Measurements from ENCODE around the gene DGKG. TPM values are rescaled to one million over a fixed set of nuclear protein-coding genes. Genes with fewer than 3 reads are reported as not detected.

Gene DGKG
- total and polyA plus RNA-seq, 7 donors, result 3.6 to 12.1 (median 8.0) TPM

GRCh38 chr3:186268616-186269448, 93.2 kb downstream of the DGKG start:
- H3K27me3 ChIP-seq (ENCODE audit: insufficient read depth in 3 of 3, low read length in 2 of 3), result no peaks in the 10 kb centered on the region
- no peaks in the 10 kb centered on the region for H3K9me3 ChIP-seq
- ATAC-seq (no peak), DNase-seq (no peak)
- 84 to 87% (median 85%) methylated on average over 29 of the region's 29 CpGs for WGBS, 3 donors
- H3K4me3 ChIP-seq, result no peak overlapping the region
- intact Hi-C loops (cut with DNase I), result no loop called here
- TF ChIP-seq, protein P1, sequence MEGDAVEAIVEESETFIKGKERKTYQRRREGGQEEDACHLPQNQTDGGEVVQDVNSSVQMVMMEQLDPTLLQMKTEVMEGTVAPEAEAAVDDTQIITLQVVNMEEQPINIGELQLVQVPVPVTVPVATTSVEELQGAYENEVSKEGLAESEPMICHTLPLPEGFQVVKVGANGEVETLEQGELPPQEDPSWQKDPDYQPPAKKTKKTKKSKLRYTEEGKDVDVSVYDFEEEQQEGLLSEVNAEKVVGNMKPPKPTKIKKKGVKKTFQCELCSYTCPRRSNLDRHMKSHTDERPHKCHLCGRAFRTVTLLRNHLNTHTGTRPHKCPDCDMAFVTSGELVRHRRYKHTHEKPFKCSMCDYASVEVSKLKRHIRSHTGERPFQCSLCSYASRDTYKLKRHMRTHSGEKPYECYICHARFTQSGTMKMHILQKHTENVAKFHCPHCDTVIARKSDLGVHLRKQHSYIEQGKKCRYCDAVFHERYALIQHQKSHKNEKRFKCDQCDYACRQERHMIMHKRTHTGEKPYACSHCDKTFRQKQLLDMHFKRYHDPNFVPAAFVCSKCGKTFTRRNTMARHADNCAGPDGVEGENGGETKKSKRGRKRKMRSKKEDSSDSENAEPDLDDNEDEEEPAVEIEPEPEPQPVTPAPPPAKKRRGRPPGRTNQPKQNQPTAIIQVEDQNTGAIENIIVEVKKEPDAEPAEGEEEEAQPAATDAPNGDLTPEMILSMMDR (IDR thresholded peaks at IDR 0.05), result no peak
- H3K27ac ChIP-seq, result no peak overlapping the region
- H3K36me3 ChIP-seq (ENCODE audit: insufficient read depth in 1 of 2, low read depth in 1 of 2), result no peaks in the 10 kb centered on the region
- H3K4me1 ChIP-seq, result no peaks in the 10 kb centered on the region

DNA sequence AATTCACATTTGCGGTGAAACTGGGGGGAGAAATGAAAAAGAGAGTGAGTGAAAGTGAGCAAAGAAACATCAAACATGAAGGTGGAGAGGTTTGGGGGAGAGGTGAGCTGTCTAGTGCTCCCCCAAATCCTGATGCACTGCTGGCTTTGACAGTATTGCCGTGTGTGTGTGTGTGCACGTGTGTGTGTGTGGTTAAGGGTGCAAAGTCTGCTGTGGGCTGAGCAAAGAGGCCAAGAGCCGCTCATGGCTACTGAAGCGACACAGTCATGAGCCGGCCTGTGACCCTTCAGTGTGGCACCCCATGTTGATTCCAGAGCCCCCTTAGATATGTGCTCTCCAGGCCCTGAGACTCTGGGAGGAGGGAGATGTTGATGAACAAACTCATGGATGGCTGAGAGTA, 94.3 kb downstream of the DGKG start:
- H3K27me3 ChIP-seq (ENCODE audit: insufficient read depth in 3 of 3, low read length in 2 of 3), result no peaks in the 10 kb centered on the region
- TF ChIP-seq, protein P1 (IDR thresholded peaks at IDR 0.05), result no peak
- intact Hi-C loops (cut with DNase I), result no loop called here
- no peaks in the 10 kb centered on the region for H3K4me1 ChIP-seq
- 86 to 95% (median 90%) methylated on average over 6 of the region's 6 CpGs for WGBS, 3 donors
- H3K36me3 ChIP-seq (ENCODE audit: insufficient read depth in 1 of 2, low read depth in 1 of 2), result no peaks in the 10 kb centered on the region
- no peaks in the 10 kb centered on the region for H3K9me3 ChIP-seq
- H3K27ac ChIP-seq, result no peak overlapping the region
- DNase-seq (no peak), ATAC-seq (no peak)
- no peak overlapping the region for H3K4me3 ChIP-seq

GRCh38 chr3:186264608-186265400, 97.2 kb downstream of the DGKG start:
- intact Hi-C loops (cut with DNase I), result no loop called here
- Histone ChIP-seq H3K4me1 (no peaks in the 10 kb centered on the region), H3K4me3 (no peak overlapping the region), H3K27ac (no peak overlapping the region), H3K9me3 (no peaks in the 10 kb centered on the region), H3K27me3 (ENCODE audit: insufficient read depth in 3 of 3, low read length in 2 of 3) (peaks cover 0 to 1% (median 0%) of the 10 kb centered on the region in 3 donors), H3K36me3 (ENCODE audit: insufficient read depth in 1 of 2, low read depth in 1 of 2) (no peaks in the 10 kb centered on the region)
- ATAC-seq (no peak), DNase-seq (no peak)
- 83 to 84% (median 84%) methylated on average over 9 of the region's 9 CpGs for WGBS, 3 donors
- TF ChIP-seq, protein P1 (IDR thresholded peaks at IDR 0.05), result no peak

DNA sequence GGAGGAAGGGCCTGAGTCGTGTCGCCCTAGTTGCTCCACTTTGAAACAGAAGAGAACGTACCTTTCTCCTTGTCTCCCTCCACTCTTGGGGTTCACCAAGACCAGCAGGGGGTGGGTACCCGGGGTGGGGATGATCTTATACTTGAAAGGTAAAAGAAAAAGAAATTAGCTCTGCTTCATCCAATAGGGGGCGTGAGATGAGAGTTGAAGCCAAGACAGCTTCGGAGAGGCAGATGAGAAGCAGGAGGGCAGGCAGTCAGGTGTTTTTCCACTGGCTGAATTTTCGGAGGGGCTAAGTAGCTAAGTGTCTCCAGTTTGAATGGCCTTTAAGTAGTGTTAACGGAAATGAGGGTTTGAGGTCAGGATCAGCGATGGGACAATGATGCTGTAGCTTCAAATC, 100.4 kb downstream of the DGKG start:
- Histone ChIP-seq H3K4me1 (no peaks in the 10 kb centered on the region), H3K36me3 (ENCODE audit: insufficient read depth in 1 of 2, low read depth in 1 of 2) (no peaks in the 10 kb centered on the region), H3K9me3 (no peaks in the 10 kb centered on the region), H3K27ac (no peak overlapping the region), H3K4me3 (no peak overlapping the region), H3K27me3 (ENCODE audit: insufficient read depth in 3 of 3, low read length in 2 of 3) (peaks cover 0 to 1% (median 0%) of the 10 kb centered on the region in 3 donors)
- intact Hi-C loops (cut with DNase I), result no loop called here
- WGBS, 3 donors, result 47 to 54% (median 52%) methylated on average over 9 of the region's 9 CpGs
- ATAC-seq, result no peak
- no peak for DNase-seq
- TF ChIP-seq, protein P1 (IDR thresholded peaks at IDR 0.05), result no peak

Measured in psoas muscle (tissue), 8 donors.